HepG2 (cell line): ENCODE data around the gene APOA1. TPM values are rescaled to one million over a fixed set of nuclear protein-coding genes. Genes with fewer than 3 reads are reported as not detected.
A peak's percentile ranks its signal among the peaks of the same experiment; 100 is the strongest.

Source experiments
- AKAP8 ChIP-seq: sonication (generic); formaldehyde crosslinking; IDR thresholded peaks from 2 replicates; pipeline ENCODE4 v1.5.1; 2020; ENCODE audit warnings: mild to moderate bottlenecking, missing genetic modification reagents
- CTCF ChIP-seq: sonication (generic); formaldehyde crosslinking; IDR thresholded peaks from 2 replicates; pipeline ENCODE4 v1.5.0; 2020; ENCODE audit warnings: mild to moderate bottlenecking, missing genetic modification reagents, moderate library complexity
- KLF16 ChIP-seq, 2 experiments: sonication (generic) in 1 of 2; formaldehyde crosslinking in 1 of 2; IDR thresholded peaks; 2 replicates each; pipeline versions ENCODE4 v1.6.1 to v1.8.0; 2016 to 2023; ENCODE audit warnings: missing genetic modification reagents in 2 of 2, missing compliant biosample characterization in 1 of 2
- MYC ChIP-seq: sonication (generic); formaldehyde crosslinking; IDR thresholded peaks from 2 replicates; pipeline ENCODE4 v1.9.0; 2021; ENCODE audit warnings: missing genetic modification reagents, borderline replicate concordance
- NFKB2 ChIP-seq: sonication (generic); formaldehyde crosslinking; IDR thresholded peaks from 2 replicates; pipeline ENCODE4 v1.4.0; 2020; ENCODE audit warnings: missing genetic modification reagents, borderline replicate concordance
- NFYC ChIP-seq: IDR thresholded peaks from 2 replicates; pipeline ENCODE4 v1.6.1; 2016; ENCODE audit warnings: missing genetic modification reagents, missing compliant biosample characterization
- PHF21A ChIP-seq: sonication (generic); formaldehyde crosslinking; IDR thresholded peaks from 2 replicates; pipeline ENCODE4 v1.5.0; 2020; ENCODE audit warnings: mild to moderate bottlenecking, missing genetic modification reagents
- RAD51 ChIP-seq: fragments of 450-650 bp; IDR thresholded peaks from 2 replicates; pipeline ENCODE4 v1.6.1; 2016; ENCODE audit warnings: borderline replicate concordance
- RARA ChIP-seq: IDR thresholded peaks from 2 replicates; pipeline ENCODE4 v1.6.1; 2016; ENCODE audit warnings: missing genetic modification reagents, missing compliant biosample characterization
- ZBTB10 ChIP-seq: sonication (generic); formaldehyde crosslinking; IDR thresholded peaks from 2 replicates; pipeline ENCODE4 v1.4.0; 2020; ENCODE audit warnings: missing genetic modification reagents, borderline replicate concordance
- ZBTB4 ChIP-seq: sonication (generic); formaldehyde crosslinking; IDR thresholded peaks from 2 replicates; pipeline ENCODE4 v1.4.0; 2020; ENCODE audit warnings: missing genetic modification reagents, mild to moderate bottlenecking, borderline replicate concordance
- ZKSCAN1 ChIP-seq: fragments of 150-350 bp; IDR thresholded peaks from 2 replicates; pipeline ENCODE4 v1.6.1; 2014; ENCODE audit warnings: low read length
- ZNF18 ChIP-seq: sonication (generic); formaldehyde crosslinking; IDR thresholded peaks from 2 replicates; pipeline ENCODE4 v1.8.0; 2022; ENCODE audit warnings: mild to moderate bottlenecking, missing genetic modification reagents; ENCODE audit not compliant: insufficient replicate concordance
- ZNF260 ChIP-seq: sonication (generic); formaldehyde crosslinking; IDR thresholded peaks from 2 replicates; pipeline ENCODE4 v1.4.0; 2020; ENCODE audit warnings: missing genetic modification reagents, low read depth, mild to moderate bottlenecking, borderline replicate concordance
- ZNF333 ChIP-seq: sonication (generic); formaldehyde crosslinking; IDR thresholded peaks from 2 replicates; pipeline ENCODE4 v1.4.0; 2020; ENCODE audit warnings: mild to moderate bottlenecking, missing genetic modification reagents, borderline replicate concordance
- ZNF615 ChIP-seq: sonication (generic); formaldehyde crosslinking; IDR thresholded peaks from 2 replicates; pipeline ENCODE4 v1.5.0; 2020; ENCODE audit warnings: mild to moderate bottlenecking, missing genetic modification reagents, borderline replicate concordance
- ZNF839 ChIP-seq: sonication (generic); formaldehyde crosslinking; IDR thresholded peaks from 2 replicates; pipeline ENCODE4 v1.4.0; 2020; ENCODE audit warnings: missing genetic modification reagents, mild to moderate bottlenecking, borderline replicate concordance
- ZSCAN29 ChIP-seq: sonication (generic); formaldehyde crosslinking; conservative IDR thresholded peaks from 2 replicates; pipeline ENCODE4 v1.4.0; 2020; ENCODE audit warnings: mild to moderate bottlenecking, missing genetic modification reagents
- polyA plus RNA-seq, 8 experiments: library from polyadenylated mRNA; depleted of rRNA in 3 of 8; stranded (reverse) in 7 of 8; unstranded in 1 of 8; fragments of >200 nt; fragmentation: Illumina TruSeq in 4 of 8; extraction: Trizol in 4 of 8; gene quantifications; 2 replicates each; pipeline versions ENCODE4 v1.2.1 to v1.2.3, GENCODE V29; 2011 to 2016; ENCODE audit warnings: low read depth in 4 of 8, missing spikeins in 1 of 8, mixed read lengths in 1 of 8; ENCODE audit not compliant: insufficient read depth in 1 of 8
- total RNA-seq, 5 experiments: library from RNA; depleted of rRNA; stranded (reverse); fragments of >200 nt; fragmentation: Illumina TruSeq; extraction: Trizol; gene quantifications; 2 replicates each; pipeline ENCODE4 v1.2.3, GENCODE V29; 2016; ENCODE audit warnings: low read depth in 1 of 5

APOA1 gene
- total and polyA plus RNA-seq, 2 of the 13 experiments (the other 11 are each of a cell fraction or from before 2014, with no cell fraction given), result 1,973 to 5,485 TPM

- TF ChIP-seq RARA (CRISPR knock-in tag), result peak; percentile 78
- no peak for TF ChIP-seq ZNF260 (CRISPR knock-in tag)
- TF ChIP-seq ZNF18 (CRISPR knock-in tag), result no peak
- TF ChIP-seq ZBTB10 (CRISPR knock-in tag), result no peak
- TF ChIP-seq ZNF615 (CRISPR knock-in tag), result no peak
- no peak for TF ChIP-seq ZKSCAN1
- TF ChIP-seq CTCF (CRISPR knock-in tag), result no peak
- no peak for TF ChIP-seq NFKB2 (CRISPR knock-in tag)
- 0 out of 2 replicates have a peak, but pooled peaks have one; percentile 47 for TF ChIP-seq AKAP8
- no peak for TF ChIP-seq ZBTB4
- TF ChIP-seq ZNF839 (CRISPR knock-in tag), result no peak
- TF ChIP-seq ZSCAN29 (CRISPR knock-in tag), result no peak
- 0 out of 2 replicates have a peak, but pooled peaks have one; percentile 53 for TF ChIP-seq PHF21A
- TF ChIP-seq MYC, result no peak; the same call in 1 of the 2 replicates
- no peak for TF ChIP-seq ZNF333
- TF ChIP-seq NFYC (CRISPR knock-in tag), result no peak
- no peak for TF ChIP-seq RAD51
- no peak for TF ChIP-seq KLF16 (CRISPR knock-in tag; IDR thresholded peaks at IDR 0.05)
Observed at GRCh38 chr11:116813781-116814471, 23.5 kb downstream of the APOA1 start (continued).
